Cardiac fibroblast (primary cell): ENCODE measurements around the gene DNLZ.
A peak's percentile ranks its signal among the peaks of the same experiment; 100 is the strongest.

Source experiments
- DNase-seq, 2 donors: peaks; one replicate each; pipeline versions ENCODE4 v3.0.0 to v3.0.0-alpha.2; 2010; ENCODE audit warnings: low read depth in 2 of 2
- H3K4me3 ChIP-seq, 2 donors: replicated peaks in 1 of 2; 1 replicate in 1 of 2; 2 replicates in 1 of 2; pipeline ENCODE4 v1.5.1; 2011; ENCODE audit warnings: low read depth in 2 of 2, low read length in 2 of 2, mild to moderate bottlenecking in 2 of 2, moderate library complexity in 1 of 2
- CTCF ChIP-seq: IDR thresholded peaks from one replicate; pipeline ENCODE4 v1.5.1; 2011; ENCODE audit warnings: low read depth, mild to moderate bottlenecking, low read length, inconsistent platforms

The DNLZ gene

GRCh38 chr9:136395020-136395340 is 31.4 kb upstream of the DNLZ start:
- no peak overlapping the region for H3K4me3 ChIP-seq
- no peak for TF ChIP-seq CTCF
- no peak for DNase-seq

GRCh38 chr9:136394312-136395019 is 30.9 kb upstream of the DNLZ start:
- no peak for DNase-seq
- H3K4me3 ChIP-seq = no peak overlapping the region
- TF ChIP-seq CTCF = no peak

- DNase-seq = no peak
- H3K4me3 ChIP-seq = no peak overlapping the region
- TF ChIP-seq CTCF = no peak
These were observed 30.0 kb upstream of the DNLZ start for GRCh38 chr9:136393531-136393930.

GRCh38 chr9:136392538-136393449 is 29.2 kb upstream of the DNLZ start:
- peak in 1 of 2 donors; percentile 17 for DNase-seq
- TF ChIP-seq CTCF = no peak
- H3K4me3 ChIP-seq = no peak overlapping the region

GRCh38 chr9:136391737-136392537 is 28.4 kb upstream of the DNLZ start:
- no peak for TF ChIP-seq CTCF
- no peak overlapping the region for H3K4me3 ChIP-seq
- no peak for DNase-seq

GRCh38 chr9:136389396-136389795 is 25.9 kb upstream of the DNLZ start:
- DNase-seq = no peak
- TF ChIP-seq CTCF = no peak
- no peak overlapping the region for H3K4me3 ChIP-seq
